Ureter (tissue), 1 donor: ENCODE results near the gene SLC25A6. TPM values are rescaled to one million over a fixed set of nuclear protein-coding genes. Genes with fewer than 3 reads are reported as not detected.
A peak's percentile ranks its signal among the peaks of the same experiment; 100 is the strongest.
"Not testable (repeated sequence)": the region's sequence is repeated elsewhere in the genome, so short reads cannot be mapped to it uniquely, and the experiment has no call there.

Experiments used
- DNase-seq: peaks from one replicate; pipeline ENCODE4 v3.0.0-alpha.2; 2020; ENCODE audit warnings: low spot score
- total RNA-seq: library from RNA; stranded (reverse); gene quantifications from one replicate; pipeline ENCODE4 v1.2.4, GENCODE V29; 2023
- donor health status: DM: yes; HTN: yes; CAD: no.

SLC25A6 gene
- total RNA-seq: 391 TPM

- DNase-seq: peak; percentile 99
Measured at GRCh38 chrX:1391707-1392375, at the start of gene SLC25A6. TSS of gene SLC25A6 (minus strand) at chrX:1392113. CDS start at chrX:1392009, 104 bp downstream.

GRCh38 chrX:1440506-1440905 lies 48.6 kb upstream of the SLC25A6 start:
- peak; percentile 9 for DNase-seq

- no peak for DNase-seq
Measured at GRCh38 chrX:1435241-1435895, 43.5 kb upstream of the SLC25A6 start.

- no peak for DNase-seq
Measured at GRCh38 chrX:1434871-1435240, 42.9 kb upstream of the SLC25A6 start.

- DNase-seq: no peak
Measured at GRCh38 chrX:1433646-1434357, 41.9 kb upstream of the SLC25A6 start.

- no peak for DNase-seq
Measured at GRCh38 chrX:1430451-1430850, 38.5 kb upstream of the SLC25A6 start.

- no peak for DNase-seq
Measured at GRCh38 chrX:1427756-1428155, 35.8 kb upstream of the SLC25A6 start.

- not testable (repeated sequence) for DNase-seq
Measured at GRCh38 chrX:1426321-1426720, 34.4 kb upstream of the SLC25A6 start.

GRCh38 chrX:1425381-1425780 lies 33.5 kb upstream of the SLC25A6 start:
- no peak for DNase-seq

- no peak for DNase-seq
Measured at GRCh38 chrX:1424147-1424851, 32.4 kb upstream of the SLC25A6 start.

GRCh38 chrX:1423215-1423614 lies 31.3 kb upstream of the SLC25A6 start:
- DNase-seq: no peak

- no peak for DNase-seq
Measured at GRCh38 chrX:1422135-1422465, 30.2 kb upstream of the SLC25A6 start.

- DNase-seq: no peak
Measured at GRCh38 chrX:1421433-1422134, 29.7 kb upstream of the SLC25A6 start.

GRCh38 chrX:1420371-1420770 lies 28.5 kb upstream of the SLC25A6 start:
- no peak for DNase-seq

- no peak for DNase-seq
Measured at GRCh38 chrX:1419545-1420355, 27.8 kb upstream of the SLC25A6 start.

- no peak for DNase-seq
Measured at GRCh38 chrX:1418901-1419544, 27.1 kb upstream of the SLC25A6 start.

- no peak for DNase-seq
Measured at GRCh38 chrX:1417921-1418771, 26.2 kb upstream of the SLC25A6 start.

- no peak for DNase-seq
Measured at GRCh38 chrX:1416965-1417760, 25.2 kb upstream of the SLC25A6 start.

- DNase-seq: no peak
Measured at GRCh38 chrX:1416327-1416784, 24.4 kb upstream of the SLC25A6 start.
